PC-9 (cell line): ENCODE results near the gene HHIPL1. TPM values are rescaled to one million over a fixed set of nuclear protein-coding genes. Genes with fewer than 3 reads are reported as not detected.

Experiments used
- BruUV-seq: library from RNA; stranded (reverse); fragments of 400-500 nt; replicated peaks from 2 replicates; lab custom pipeline; 2021; lab: Mats Ljungman, UMichigan
- CTCF ChIA-PET: fragments of 300-600 bp; sonication (Branson Sonifier 250); formaldehyde crosslinking; loops from one replicate; lab custom pipeline; 2022; ENCODE audit warnings: antibody characterized with exemption; lab: Charles Lee
- POLR2A ChIA-PET: fragments of 300-600 bp; sonication (Branson Sonifier 250); formaldehyde crosslinking; loops from one replicate; lab custom pipeline; 2022; ENCODE audit warnings: antibody characterized with exemption; ENCODE audit not compliant: unreplicated experiment; lab: Charles Lee
- DNase-seq, 2 experiments: peaks; one replicate each; pipeline versions ENCODE4 v3.0.0 to v3.0.0-alpha.2; 2015 to 2022; ENCODE audit warnings: mixed read lengths in 1 of 2
- H2AFZ ChIP-seq: fragments of 200-600 bp; sonication (generic); 2 replicates; pipeline ENCODE4 v1.8.1; 2017; ENCODE audit warnings: antibody characterized with exemption
- H3F3A ChIP-seq: fragments of 200-600 bp; sonication (generic); 2 replicates; pipeline ENCODE4 v1.8.1; 2017; ENCODE audit warnings: antibody characterized with exemption, mild to moderate bottlenecking, low read depth; ENCODE audit not compliant: insufficient read depth
- H3K27ac ChIP-seq: fragments of 200-600 bp; sonication (generic); 2 replicates; pipeline ENCODE4 v1.6.1; 2016; ENCODE audit warnings: mixed run types
- H3K27me3 ChIP-seq: fragments of 200-600 bp; sonication (generic); 2 replicates; pipeline ENCODE4 v1.6.1; 2016; ENCODE audit warnings: low read depth, mixed run types; ENCODE audit not compliant: insufficient read depth
- H3K36me3 ChIP-seq: fragments of 200-600 bp; sonication (generic); 2 replicates; pipeline ENCODE4 v1.6.1; 2016; ENCODE audit warnings: low read depth, mixed run types
- H3K4me1 ChIP-seq: fragments of 200-600 bp; sonication (generic); replicated peaks from 2 replicates; pipeline ENCODE4 v1.6.1; 2016; ENCODE audit warnings: mixed run types; ENCODE audit not compliant: insufficient read depth
- H3K4me2 ChIP-seq: fragments of 200-600 bp; sonication (generic); 2 replicates; pipeline ENCODE4 v1.6.1; 2017; ENCODE audit warnings: mixed run types
- H3K4me3 ChIP-seq: fragments of 200-600 bp; sonication (generic); 2 replicates; pipeline ENCODE4 v1.6.1; 2016; ENCODE audit warnings: mixed run types
- H3K79me2 ChIP-seq: fragments of 200-600 bp; sonication (generic); 2 replicates; pipeline ENCODE4 v1.6.1; 2017; ENCODE audit warnings: low read depth, mixed run types
- H3K9me2 ChIP-seq: fragments of 200-600 bp; sonication (generic); 2 replicates; pipeline ENCODE4 v1.8.1; 2017; ENCODE audit warnings: mild to moderate bottlenecking; ENCODE audit not compliant: insufficient read depth
- H3K9me3 ChIP-seq: fragments of 200-600 bp; sonication (generic); 2 replicates; pipeline ENCODE4 v1.8.1; 2016; ENCODE audit warnings: low read depth; ENCODE audit not compliant: insufficient read depth
- H4K20me1 ChIP-seq: fragments of 200-600 bp; sonication (generic); 2 replicates; pipeline ENCODE4 v1.8.1; 2017; ENCODE audit not compliant: insufficient read depth
- CTCF ChIP-seq: fragments of 200-600 bp; sonication (generic); conservative IDR thresholded peaks from 2 replicates; pipeline ENCODE4 v1.6.1; 2017; ENCODE audit warnings: mixed run types, antibody characterized with exemption, mild to moderate bottlenecking, moderate library complexity
- EZH2 ChIP-seq: fragments of 200-600 bp; sonication (generic); IDR thresholded peaks from 2 replicates; pipeline ENCODE4 v1.8.0; 2017; ENCODE audit warnings: antibody characterized with exemption, low read depth
- intact Hi-C: fragments of 100-400 bp; cut with micrococcal nuclease; formaldehyde crosslinking; loops from one replicate; pipeline ENCODE4 v1.10.0; 2022; ENCODE audit not compliant: unreplicated experiment
- total RNA-seq: library from RNA; stranded (reverse); gene quantifications from 2 replicates; pipeline ENCODE4 v1.2.3, GENCODE V29; 2021

Gene HHIPL1
- total RNA-seq, 1 experiment from 2014 or later, result 0.28 TPM

DNA sequence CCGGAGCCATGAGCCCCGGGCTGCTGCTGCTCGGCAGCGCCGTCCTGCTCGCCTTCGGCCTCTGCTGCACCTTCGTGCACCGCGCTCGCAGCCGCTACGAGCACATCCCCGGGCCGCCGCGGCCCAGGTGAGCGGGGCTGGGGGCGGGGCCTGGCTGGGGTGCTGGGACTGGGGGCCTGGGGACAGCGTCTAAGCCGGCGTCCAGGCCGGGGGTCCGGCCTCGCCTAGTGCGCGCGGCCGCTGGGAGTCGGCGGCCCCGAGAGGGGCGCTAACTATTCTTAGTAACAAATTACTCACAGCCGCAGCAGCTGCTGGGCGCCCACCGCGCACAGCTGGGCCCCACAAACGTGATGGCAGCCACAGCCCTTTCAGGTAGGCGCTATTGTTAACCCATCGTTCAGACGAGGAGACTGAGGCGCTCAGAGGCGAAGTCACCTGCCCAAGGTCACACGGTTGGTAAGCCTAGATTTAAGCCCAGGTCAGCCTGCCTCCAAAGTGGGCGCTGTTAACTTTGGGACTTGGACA is 39.5 kb downstream of the HHIPL1 start:
- H3K9me2 ChIP-seq, result no peaks in the 10 kb centered on the region
- no peaks in the 10 kb centered on the region for H3K9me3 ChIP-seq
- H3K4me2 ChIP-seq, result peak overlapping the region; percentile 75
- H3K27ac ChIP-seq, result no peak overlapping the region
- peaks cover 16% of the 10 kb centered on the region; the same call in 1 of the 2 replicates for H3K27me3 ChIP-seq
- H3K4me3 ChIP-seq, result peak overlapping the region; percentile 55
- POLR2A ChIA-PET, result interaction anchor here (0.5 kb wide), 1 partner anchor 80 kb away, joined by 5 read pairs; the partner anchor contains the start of gene CCDC85C
- no peaks in the 10 kb centered on the region for H3F3A ChIP-seq
- TF ChIP-seq EZH2 (no peak), CTCF (no peak)
- H3K36me3 ChIP-seq, result no peaks in the 10 kb centered on the region
- no peaks in the 10 kb centered on the region for H4K20me1 ChIP-seq
- CTCF ChIA-PET, result interaction anchor here (0.6 kb wide), 1 partner anchor 509 kb away, joined by 3 read pairs; no protein-coding TSS in a partner anchor
- no peaks in the 10 kb centered on the region for H3K4me1 ChIP-seq
- H2AFZ ChIP-seq, result no peak overlapping the region; the same call in 1 of the 2 replicates
- no peak for DNase-seq
- intact Hi-C loops, result loop anchor here (10.0 kb wide), 1 partner anchor 300 kb away; no protein-coding TSS in a partner anchor
- no peaks in the 10 kb centered on the region for H3K79me2 ChIP-seq
- BruUV-seq, result no TSS peak

GRCh38 chr14:99685151-99685591 is 40.2 kb downstream of the HHIPL1 start:
- H3K4me2 ChIP-seq, result no peak overlapping the region
- POLR2A ChIA-PET, result no interaction called here

DNA sequence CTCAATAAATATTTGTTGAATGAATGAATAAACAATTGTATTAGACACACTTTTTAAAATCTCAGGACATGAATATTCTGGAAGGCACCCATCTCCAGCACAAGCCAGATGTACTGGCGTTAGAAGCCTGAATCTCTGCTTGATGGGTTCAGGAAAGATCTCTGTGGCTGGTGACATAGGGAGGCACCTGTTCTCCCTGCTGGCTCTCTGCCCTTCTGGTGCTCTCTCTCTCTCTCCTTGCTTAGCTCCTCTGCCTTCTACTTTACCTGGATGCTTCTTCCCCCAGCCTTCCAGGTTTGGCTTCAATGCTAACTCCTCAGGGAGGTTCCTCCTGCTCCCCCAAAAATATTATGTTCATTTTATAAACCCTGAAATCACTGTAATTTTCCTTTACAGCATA is 40.7 kb downstream of the HHIPL1 start:
- Histone ChIP-seq H3K36me3 (no peaks in the 10 kb centered on the region), H4K20me1 (no peaks in the 10 kb centered on the region), H3F3A (no peaks in the 10 kb centered on the region), H2AFZ (no peak overlapping the region), H3K27ac (no peak overlapping the region), H3K4me3 (no peak overlapping the region), H3K9me3 (no peaks in the 10 kb centered on the region), H3K4me2 (no peak overlapping the region), H3K4me1 (no peaks in the 10 kb centered on the region), H3K27me3 (peaks cover 28% of the 10 kb centered on the region; the same call in 1 of the 2 replicates), H3K9me2 (no peaks in the 10 kb centered on the region), H3K79me2 (no peaks in the 10 kb centered on the region)
- POLR2A ChIA-PET, result no interaction called here
- DNase-seq, result no peak
- CTCF ChIA-PET, result no interaction called here
- intact Hi-C loops, result loop anchor here (10.0 kb wide), 1 partner anchor 301 kb away; no protein-coding TSS in a partner anchor
- TF ChIP-seq EZH2 (no peak), CTCF (no peak)
- no TSS peak for BruUV-seq

More at GRCh38 chr14:99685151-99685591, 40.2 kb downstream of the HHIPL1 start:
- intact Hi-C loops, result loop anchor here (10.0 kb wide), 1 partner anchor 300 kb away; no protein-coding TSS in a partner anchor
- Histone ChIP-seq H3F3A (no peaks in the 10 kb centered on the region), H3K79me2 (no peaks in the 10 kb centered on the region), H2AFZ (no peak overlapping the region), H3K9me3 (no peaks in the 10 kb centered on the region), H3K36me3 (no peaks in the 10 kb centered on the region), H3K4me1 (no peaks in the 10 kb centered on the region), H3K27ac (no peak overlapping the region), H3K4me3 (no peak overlapping the region), H3K9me2 (no peaks in the 10 kb centered on the region), H4K20me1 (no peaks in the 10 kb centered on the region), H3K27me3 (peaks cover 23% of the 10 kb centered on the region; the same call in 1 of the 2 replicates)
- BruUV-seq, result no TSS peak
- no peak for TF ChIP-seq CTCF
- no peak for TF ChIP-seq EZH2
- DNase-seq, result no peak
- CTCF ChIA-PET, result no interaction called here
